ENCODE results near the gene PKD2L2. TPM values are rescaled to one million over a fixed set of nuclear protein-coding genes. Genes with fewer than 3 reads are reported as not detected.

PKD2L2 gene
- polyA plus RNA-seq, 3 donors = 0.08 TPM; not detected in 2

DNA sequence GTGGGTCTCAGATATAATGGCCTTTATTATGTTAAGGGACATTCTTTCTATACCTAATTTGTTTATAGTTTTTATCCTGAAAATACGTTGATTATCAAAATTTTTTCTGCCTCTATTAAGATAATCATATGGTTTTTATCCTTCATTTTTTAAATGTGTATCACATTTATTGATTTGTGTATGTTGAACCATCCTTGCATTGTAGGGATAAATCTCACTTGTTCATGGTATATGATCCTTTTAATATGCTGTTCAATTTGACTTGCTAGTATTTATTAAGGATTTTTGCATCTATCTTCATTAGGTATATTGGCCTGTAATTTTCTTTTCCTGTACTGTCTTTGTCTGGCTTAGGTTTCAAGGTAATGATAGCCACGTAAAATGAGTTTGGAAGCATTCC lies 25.5 kb downstream of the PKD2L2 start:
- H3K9ac ChIP-seq (ENCODE audit: insufficient read depth, low read length, poor library complexity, severe bottlenecking) = no peak overlapping the region
- intact Hi-C loops (cut with micrococcal nuclease) = no loop called here
- Mint-ChIP-seq H3K27me3 (ENCODE audit: low read depth in 3 of 3) (peaks cover 0 to 6% (median 0%) of the 10 kb centered on the region in 3 donors), H3K4me3 (no peak overlapping the region), H3K9me3 (peaks cover 14 to 44% (median 38%) of the 10 kb centered on the region in 7 donors), H3K4me1 (no peaks in the 10 kb centered on the region), H3K27ac (no peak overlapping the region), H3K36me3 (no peaks in the 10 kb centered on the region)
- H4K20me1 ChIP-seq (ENCODE audit: insufficient read depth, low read length) = no peaks in the 10 kb centered on the region
- no peaks in the 10 kb centered on the region for H3K27me3 ChIP-seq (ENCODE audit: control insufficient read depth in 2 of 2, insufficient read depth in 2 of 2, low read length in 2 of 2)
- DNase-seq = no peak
- H3K4me2 ChIP-seq (replicated peaks; ENCODE audit: extremely low read depth, low read length, poor library complexity, severe bottlenecking) = no peak overlapping the region
- H3K27ac ChIP-seq (ENCODE audit: low read depth in 1 of 2, low read length in 2 of 2) = no peak overlapping the region
- no peak overlapping the region for H3K4me3 ChIP-seq (replicated peaks in 1 of 3; ENCODE audit: low read depth in 2 of 3, low read length in 3 of 3)
- no peaks in the 10 kb centered on the region for H3K79me2 ChIP-seq (ENCODE audit: insufficient read depth, low read length)
- H3K4me1 ChIP-seq (ENCODE audit: control insufficient read depth in 1 of 2, insufficient read depth in 2 of 2, low read length in 2 of 2) = no peaks in the 10 kb centered on the region
- peaks cover 21 to 29% of the 10 kb centered on the region in 2 donors for H3K9me3 ChIP-seq (replicated peaks in 1 of 2; ENCODE audit: control insufficient read depth in 1 of 2, insufficient read depth in 1 of 2, low read length in 2 of 2)
- TF ChIP-seq, protein P1, sequence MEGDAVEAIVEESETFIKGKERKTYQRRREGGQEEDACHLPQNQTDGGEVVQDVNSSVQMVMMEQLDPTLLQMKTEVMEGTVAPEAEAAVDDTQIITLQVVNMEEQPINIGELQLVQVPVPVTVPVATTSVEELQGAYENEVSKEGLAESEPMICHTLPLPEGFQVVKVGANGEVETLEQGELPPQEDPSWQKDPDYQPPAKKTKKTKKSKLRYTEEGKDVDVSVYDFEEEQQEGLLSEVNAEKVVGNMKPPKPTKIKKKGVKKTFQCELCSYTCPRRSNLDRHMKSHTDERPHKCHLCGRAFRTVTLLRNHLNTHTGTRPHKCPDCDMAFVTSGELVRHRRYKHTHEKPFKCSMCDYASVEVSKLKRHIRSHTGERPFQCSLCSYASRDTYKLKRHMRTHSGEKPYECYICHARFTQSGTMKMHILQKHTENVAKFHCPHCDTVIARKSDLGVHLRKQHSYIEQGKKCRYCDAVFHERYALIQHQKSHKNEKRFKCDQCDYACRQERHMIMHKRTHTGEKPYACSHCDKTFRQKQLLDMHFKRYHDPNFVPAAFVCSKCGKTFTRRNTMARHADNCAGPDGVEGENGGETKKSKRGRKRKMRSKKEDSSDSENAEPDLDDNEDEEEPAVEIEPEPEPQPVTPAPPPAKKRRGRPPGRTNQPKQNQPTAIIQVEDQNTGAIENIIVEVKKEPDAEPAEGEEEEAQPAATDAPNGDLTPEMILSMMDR (IDR thresholded peaks at IDR 0.05) = no peak
- no peaks in the 10 kb centered on the region for H3K36me3 ChIP-seq (replicated peaks in 1 of 2; ENCODE audit: control insufficient read depth in 1 of 2, insufficient read depth in 2 of 2, low read length in 2 of 2)
- no CpG with 5 or more reads among the region's 2 CpGs for WGBS (ENCODE audit: insufficient coverage)
- no peak overlapping the region for H2AFZ ChIP-seq (ENCODE audit: insufficient read depth, low read depth, low read length, poor library complexity, severe bottlenecking)

DNA sequence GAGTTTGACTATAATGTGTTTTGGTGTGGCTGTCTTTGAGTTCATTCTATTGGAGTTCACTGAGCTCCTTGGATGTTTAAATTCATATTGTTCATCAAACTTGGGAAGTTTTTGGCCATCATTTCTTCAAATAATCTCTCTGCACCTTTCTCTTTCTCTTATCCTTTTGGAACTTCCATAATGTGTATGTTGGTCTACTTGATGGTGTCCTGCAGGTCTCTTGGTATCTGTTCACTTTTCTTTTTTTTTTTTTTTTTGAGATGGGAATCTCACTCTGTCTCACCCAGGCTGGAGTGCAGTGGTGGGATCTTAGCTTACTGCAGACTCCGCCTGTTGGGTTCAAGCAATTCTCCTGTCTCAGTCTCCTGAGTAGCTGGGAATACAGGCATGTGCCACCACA lies 27.7 kb downstream of the PKD2L2 start:
- H3K4me3 Mint-ChIP-seq = no peak overlapping the region
- H3K27ac Mint-ChIP-seq = no peak overlapping the region
- H3K4me1 ChIP-seq (ENCODE audit: control insufficient read depth in 1 of 2, insufficient read depth in 2 of 2, low read length in 2 of 2) = no peaks in the 10 kb centered on the region
- H4K20me1 ChIP-seq (ENCODE audit: insufficient read depth, low read length) = no peaks in the 10 kb centered on the region
- no CpG with 5 or more reads among the region's 1 CpG for WGBS (ENCODE audit: insufficient coverage)
- no peaks in the 10 kb centered on the region for H3K4me1 Mint-ChIP-seq
- TF ChIP-seq, protein P1 (IDR thresholded peaks at IDR 0.05) = no peak
- H3K36me3 ChIP-seq (replicated peaks in 1 of 2; ENCODE audit: control insufficient read depth in 1 of 2, insufficient read depth in 2 of 2, low read length in 2 of 2) = no peaks in the 10 kb centered on the region
- no peak for DNase-seq
- H3K27me3 Mint-ChIP-seq (ENCODE audit: low read depth in 3 of 3) = peaks cover 0 to 4% (median 0%) of the 10 kb centered on the region in 3 donors
- H3K27me3 ChIP-seq (ENCODE audit: control insufficient read depth in 2 of 2, insufficient read depth in 2 of 2, low read length in 2 of 2) = no peaks in the 10 kb centered on the region
- no peak overlapping the region for H3K9ac ChIP-seq (ENCODE audit: insufficient read depth, low read length, poor library complexity, severe bottlenecking)
- no peaks in the 10 kb centered on the region for H3K36me3 Mint-ChIP-seq
- H3K9me3 Mint-ChIP-seq = peaks cover 14 to 44% (median 37%) of the 10 kb centered on the region in 7 donors
- H3K4me2 ChIP-seq (replicated peaks; ENCODE audit: extremely low read depth, low read length, poor library complexity, severe bottlenecking) = no peak overlapping the region
- H3K4me3 ChIP-seq (replicated peaks in 1 of 3; ENCODE audit: low read depth in 2 of 3, low read length in 3 of 3) = no peak overlapping the region
- intact Hi-C loops (cut with micrococcal nuclease) = no loop called here
- H2AFZ ChIP-seq (ENCODE audit: insufficient read depth, low read depth, low read length, poor library complexity, severe bottlenecking) = no peak overlapping the region
- H3K27ac ChIP-seq (ENCODE audit: low read depth in 1 of 2, low read length in 2 of 2) = no peak overlapping the region
- no peaks in the 10 kb centered on the region for H3K79me2 ChIP-seq (ENCODE audit: insufficient read depth, low read length)
- peaks cover 21 to 29% of the 10 kb centered on the region in 2 donors for H3K9me3 ChIP-seq (replicated peaks in 1 of 2; ENCODE audit: control insufficient read depth in 1 of 2, insufficient read depth in 1 of 2, low read length in 2 of 2)

Data from CD14-positive monocyte (primary cell).